K562 (cell line): ENCODE measurements around the gene BARX2.

Experiments
- BRCA1 ChIP-seq, 2 experiments: fragments of 450-650 bp in 1 of 2; sonication (generic) in 1 of 2; formaldehyde crosslinking in 1 of 2; IDR thresholded peaks; 2 replicates each; pipeline versions ENCODE4 v1.5.0 to v1.6.1; 2017 to 2020; ENCODE audit warnings: mild to moderate bottlenecking in 1 of 2, missing genetic modification reagents in 1 of 2
- CHD4 ChIP-seq: fragments of 200-600 bp; sonication (generic); IDR thresholded peaks from 3 replicates; pipeline ENCODE4 v1.6.1; 2012; ENCODE audit warnings: low read depth, mild to moderate bottlenecking, mixed read lengths, low read length, inconsistent platforms; ENCODE audit not compliant: insufficient read depth, insufficient replicate concordance, poor library complexity, severe bottlenecking
- CTCF ChIP-seq, 3 experiments: IDR thresholded peaks in 2 of 3; conservative IDR thresholded peaks in 1 of 3; 2 replicates each; pipeline ENCODE4 v1.5.1; 2011 to 2012; ENCODE audit warnings: low read length in 3 of 3, mild to moderate bottlenecking in 3 of 3, control low read depth in 2 of 3, improper control_type of control experiment in 1 of 3, inconsistent platforms in 1 of 3, low read depth in 1 of 3, mixed read lengths in 1 of 3, moderate library complexity in 1 of 3; ENCODE audit not compliant: insufficient read depth in 2 of 3
- ELF4 ChIP-seq: fragments of 450-650 bp; formaldehyde crosslinking; IDR thresholded peaks from 2 replicates; pipeline ENCODE4 v1.4.0; 2022; ENCODE audit warnings: missing genetic modification characterization
- ETS2 ChIP-seq: IDR thresholded peaks from 2 replicates; pipeline ENCODE4 v1.6.1; 2016; ENCODE audit warnings: borderline replicate concordance, missing genetic modification characterization, mild to moderate bottlenecking, moderate library complexity, missing compliant biosample characterization; ENCODE audit not compliant: poor library complexity, severe bottlenecking
- HDAC1 ChIP-seq, 2 experiments: fragments of 450-650 bp; IDR thresholded peaks; 2 replicates each; pipeline ENCODE4 v1.6.1; 2016 to 2017; ENCODE audit warnings: inconsistent platforms in 1 of 2, mild to moderate bottlenecking in 1 of 2, moderate library complexity in 1 of 2
- LEF1 ChIP-seq: fragments of 450-650 bp; IDR thresholded peaks from 2 replicates; pipeline ENCODE4 v1.6.1; 2016; ENCODE audit warnings: mild to moderate bottlenecking
- PRPF4 ChIP-seq: fragments of 200-400 bp; formaldehyde crosslinking; IDR thresholded peaks from one replicate; pipeline ENCODE4 v1.6.1; 2017; ENCODE audit warnings: low read length, low read depth, mild to moderate bottlenecking; ENCODE audit not compliant: insufficient read depth, poor library complexity, severe bottlenecking
- RBM22 ChIP-seq: fragments of 200-400 bp; formaldehyde crosslinking; IDR thresholded peaks from 2 replicates; pipeline ENCODE4 v1.6.1; 2018; ENCODE audit warnings: low read length, low read depth; ENCODE audit not compliant: poor library complexity, severe bottlenecking
- RFX5 ChIP-seq: IDR thresholded peaks from 2 replicates; pipeline ENCODE4 v1.6.1; 2011; ENCODE audit warnings: low read depth, mild to moderate bottlenecking, improper control_type of control experiment, low read length
- SMARCA4 ChIP-seq: fragments of 450-650 bp; IDR thresholded peaks from 2 replicates; pipeline ENCODE4 v1.6.1; 2016
- TSHZ1 ChIP-seq: fragments of 250-450 bp; sonication (Bioruptor Pico); IDR thresholded peaks from 2 replicates; pipeline ENCODE4 v1.4.0; 2020; ENCODE audit warnings: mild to moderate bottlenecking, moderate library complexity

DNA sequence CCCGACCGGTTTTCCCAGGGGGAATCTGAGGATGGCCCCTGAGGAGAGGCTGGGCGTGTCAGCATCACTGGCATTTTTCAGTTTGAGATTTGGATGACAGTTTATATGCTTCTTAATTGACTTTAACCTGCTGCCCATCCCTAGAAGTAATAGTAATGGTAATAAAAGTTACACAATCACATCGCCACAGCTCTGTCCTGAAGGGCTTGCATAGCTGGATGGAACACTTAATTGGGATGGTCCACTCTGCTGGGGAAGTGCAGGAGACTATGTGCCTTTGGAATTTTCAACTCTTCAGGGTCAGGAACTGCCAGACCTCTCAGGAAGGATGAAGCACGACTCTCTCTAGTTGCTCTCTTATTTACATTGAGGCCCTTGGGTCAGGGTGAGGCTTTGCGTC, 16.2 kb downstream of the BARX2 start:
- TF ChIP-seq ELF4 = no peak
- TF ChIP-seq TSHZ1 (CRISPR knock-in tag) = no peak
- TF ChIP-seq CTCF (IDR thresholded peaks at IDR 0.05 in 2 of 3, conservative IDR thresholded peaks at IDR 0.05 in 1 of 3; ENCODE audit: insufficient read depth in 2 of 3, low read depth in 1 of 3, low read length in 3 of 3) = no peak
- no peak for TF ChIP-seq LEF1
- no peak for TF ChIP-seq HDAC1 (IDR thresholded peaks at IDR 0.05)
- TF ChIP-seq ETS2 (tag) = no peak
- no peak for TF ChIP-seq RFX5
- no peak for TF ChIP-seq CHD4
- no peak for TF ChIP-seq BRCA1 (IDR thresholded peaks at IDR 0.05)
- TF ChIP-seq BRCA1 (CRISPR knock-in tag; IDR thresholded peaks at IDR 0.05) = no peak
- TF ChIP-seq SMARCA4 = no peak
- TF ChIP-seq PRPF4 = no peak
- TF ChIP-seq RBM22 = no peak
